Mesangial cell (primary cell): Measurements from ENCODE around the gene TXNL4A. TPM values are rescaled to one million over a fixed set of nuclear protein-coding genes. Genes with fewer than 3 reads are reported as not detected.

Experiments
- total RNA-seq: library from RNA; depleted of rRNA; stranded (reverse); fragments of >200 nt; gene quantifications from 2 replicates; pipeline ENCODE4 v1.2.3, GENCODE V29; 2015

The TXNL4A gene, protein sequence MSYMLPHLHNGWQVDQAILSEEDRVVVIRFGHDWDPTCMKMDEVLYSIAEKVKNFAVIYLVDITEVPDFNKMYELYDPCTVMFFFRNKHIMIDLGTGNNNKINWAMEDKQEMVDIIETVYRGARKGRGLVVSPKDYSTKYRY
- 33.5 and 54.6 TPM in 2 replicates for total RNA-seq

DNA sequence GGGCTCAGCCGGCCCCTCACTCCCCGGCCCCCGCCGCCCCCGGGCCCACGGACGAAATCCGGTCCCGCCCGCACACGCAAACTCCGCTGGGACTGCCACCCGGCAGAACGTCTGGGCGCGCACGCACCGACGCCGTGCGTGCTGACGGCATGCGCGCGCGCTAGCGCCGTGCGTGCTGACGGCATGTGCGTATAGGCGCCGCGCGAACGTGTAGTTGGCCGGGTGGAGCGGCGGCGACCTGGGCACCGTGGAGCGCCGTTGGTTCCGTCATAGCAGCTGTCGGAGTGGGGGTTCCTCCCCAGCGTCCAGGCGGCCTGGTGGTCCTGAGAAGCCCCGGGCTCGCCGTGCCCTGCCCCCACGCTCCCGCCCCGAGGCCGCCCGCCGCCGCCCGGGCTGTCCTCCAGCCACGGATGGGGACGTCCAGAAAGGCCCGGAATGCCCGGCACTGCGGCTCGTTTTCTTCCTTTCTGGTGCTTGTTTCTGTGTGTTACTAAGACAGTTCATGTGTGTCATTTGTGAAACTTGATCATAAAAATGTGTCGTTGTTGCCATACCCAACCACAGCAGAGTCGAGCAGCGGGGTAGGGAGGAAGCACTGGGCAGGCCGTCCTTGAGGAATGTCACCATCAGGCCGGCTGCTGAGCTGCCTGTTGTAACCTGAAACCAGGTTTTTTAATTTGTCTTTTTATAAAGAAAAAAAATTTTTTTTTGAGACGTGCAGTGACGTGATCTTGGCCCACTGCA lies at the start of gene TXNL4A:
TSS of gene TXNL4A (minus strand) at position 113 of the 744 bp plus-strand sequence. CDS start 171 bp downstream, outside the sequence.

DNA sequence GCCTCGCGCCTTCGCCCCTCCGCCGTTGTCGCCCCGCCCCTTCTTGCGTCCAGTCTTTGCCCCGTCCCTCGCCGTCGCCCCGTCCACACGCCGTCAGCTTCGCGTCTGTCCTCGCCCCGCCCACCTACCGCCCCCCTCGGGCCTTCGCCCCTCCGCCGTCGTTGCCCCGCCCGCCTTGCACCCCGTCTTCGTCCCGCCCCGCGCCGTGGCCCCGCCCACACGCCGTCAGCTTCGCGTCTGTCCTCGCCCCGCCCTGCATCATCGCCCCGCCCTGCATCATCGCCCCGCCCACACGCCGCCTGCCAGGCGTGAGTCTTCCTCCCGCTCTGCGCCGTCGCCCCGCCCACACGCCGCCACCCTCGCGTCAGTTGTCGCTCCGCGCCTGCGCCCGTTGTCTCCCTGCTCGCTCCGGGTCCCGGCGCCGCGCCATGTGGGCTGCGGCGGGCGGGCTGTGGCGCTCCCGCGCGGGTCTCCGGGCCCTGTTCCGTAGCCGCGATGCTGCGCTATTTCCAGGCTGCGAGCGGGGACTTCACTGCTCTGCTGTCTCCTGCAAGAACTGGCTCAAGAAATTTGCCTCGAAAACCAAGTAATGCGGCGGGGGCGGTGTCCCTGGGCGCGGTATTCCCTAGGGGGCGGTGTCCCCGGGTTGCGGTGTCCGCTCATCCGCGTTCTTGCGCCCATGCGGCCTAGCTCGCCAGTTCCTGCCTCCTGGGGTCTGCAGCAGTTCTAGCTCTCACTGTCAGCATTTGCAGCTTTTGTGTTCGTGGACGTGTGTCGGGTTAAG lies 45.9 kb upstream of the TXNL4A start, which contains the start of gene RBFA:
TSS of gene RBFA (plus strand) at position 367 of the 784 bp plus-strand sequence. CDS start at position 429, 62 bp downstream.

DNA sequence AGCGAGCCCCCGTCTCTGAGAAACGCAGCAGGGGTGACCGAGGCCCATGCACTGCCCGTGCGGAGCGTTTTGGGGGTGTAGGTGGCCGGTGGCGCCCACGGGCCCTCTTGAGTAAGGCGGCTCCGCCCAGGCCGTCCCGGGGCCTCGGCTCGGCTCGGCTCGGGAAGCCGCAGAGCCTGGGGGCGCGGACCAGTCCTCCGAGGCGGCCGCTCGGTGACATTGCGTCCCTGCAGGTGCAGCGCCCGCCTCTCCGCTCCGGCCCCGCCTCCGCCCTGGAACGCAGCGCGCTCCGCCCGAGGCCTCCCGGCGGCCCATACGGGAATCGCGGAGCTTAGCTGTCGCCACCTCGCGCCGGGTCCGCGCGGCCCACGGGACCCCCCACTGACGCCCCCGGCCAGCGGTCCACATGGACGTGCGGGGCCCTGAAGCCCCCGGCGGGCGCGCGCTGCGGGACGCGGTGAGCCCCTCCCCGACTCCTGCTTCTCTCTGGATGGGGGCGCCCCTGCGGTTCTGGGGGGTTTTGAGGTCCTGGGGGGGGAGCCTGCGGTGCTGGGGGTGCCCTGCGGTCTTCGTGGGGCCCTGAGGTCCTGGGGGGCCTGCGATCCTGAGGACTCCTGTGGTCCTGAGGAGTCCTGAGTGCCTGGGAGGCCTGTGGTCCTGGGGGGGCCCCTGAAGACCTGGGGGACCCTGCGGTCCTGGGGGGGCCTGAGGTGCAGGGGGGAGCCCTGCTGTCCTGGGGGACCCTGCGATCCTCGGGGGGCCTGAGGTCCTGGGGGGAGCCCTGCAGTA lies 23.8 kb downstream of the TXNL4A start, which contains the start of gene HSBP1L1:
TSS of gene HSBP1L1 (plus strand) at position 314 of the 789 bp plus-strand sequence. CDS start at position 407, 93 bp downstream.

DNA sequence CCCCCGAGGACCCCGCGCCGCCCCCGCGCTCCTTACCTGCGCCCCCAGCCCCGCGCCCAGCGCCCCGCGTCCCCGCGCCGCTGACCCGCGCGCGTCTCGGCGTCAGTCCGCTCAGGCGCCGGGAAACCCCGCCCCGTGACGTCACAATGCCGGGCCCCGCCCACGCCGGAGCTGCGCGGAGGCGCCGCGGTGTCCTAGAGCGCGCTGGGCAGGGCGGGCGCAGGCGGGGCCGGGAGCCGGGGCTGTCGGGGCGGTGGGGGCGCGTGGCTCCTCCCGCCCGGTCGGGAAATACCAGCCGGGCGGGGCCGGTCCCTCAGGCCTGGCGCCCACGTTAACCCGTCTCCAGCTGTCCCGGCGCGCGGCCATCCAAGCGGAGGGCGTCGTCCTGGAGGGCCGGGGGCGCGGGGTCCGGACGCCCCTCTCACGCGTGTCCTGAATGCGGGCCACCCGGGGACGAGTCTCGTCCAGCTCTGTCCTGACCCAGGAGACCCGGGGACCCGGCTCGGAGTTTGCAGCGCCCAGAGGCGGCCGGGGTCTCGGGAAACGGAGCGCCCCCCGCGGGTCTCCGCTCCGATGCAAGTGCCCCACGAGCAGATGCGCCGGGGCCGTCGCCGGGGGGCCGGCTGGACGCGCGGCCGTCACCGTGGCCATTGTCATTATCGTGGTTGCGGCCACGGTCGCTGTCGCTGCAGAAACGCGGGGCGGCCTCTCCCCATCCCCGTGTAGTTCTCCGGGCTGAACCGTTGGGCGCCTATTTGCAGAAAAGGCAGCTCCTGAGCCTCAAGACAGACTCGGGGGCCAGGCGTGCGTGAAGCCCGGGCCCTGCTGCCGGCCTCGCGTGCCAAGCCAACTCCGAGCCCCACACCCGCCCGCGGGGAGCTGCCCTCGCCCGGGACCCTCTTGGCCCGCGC lies 36.6 kb downstream of the TXNL4A start, which contains the start of gene SLC66A2:
TSS of gene SLC66A2 (minus strand) at position 109 of the 911 bp plus-strand sequence. CDS start 727 bp downstream, outside the sequence.

Other genes with a start within 250 kb of the TXNL4A start
- not detected in 2 replicates for gene KCNG2, start 190.6 kb downstream of the TXNL4A start, total RNA-seq
- 36.0 and 40.9 TPM in 2 replicates for gene SLC66A2, start 36.9 kb downstream of the TXNL4A start, total RNA-seq
- gene HSBP1L1, start 23.9 kb downstream of the TXNL4A start, total RNA-seq = 9.9 and 23.2 TPM in 2 replicates
- 30.0 and 45.0 TPM in 2 replicates for gene RBFA, start 45.9 kb upstream of the TXNL4A start, total RNA-seq
- 20.7 and 20.9 TPM in 2 replicates for gene ADNP2, start 120.7 kb upstream of the TXNL4A start, total RNA-seq